Measurements from ENCODE around the gene LAMTOR3.

The LAMTOR3 gene

GRCh38 chr4:99859618-99860017 lies 34.6 kb downstream of the LAMTOR3 start:
- no peak for TF ChIP-seq CTCF (IDR thresholded peaks at IDR 0.05; ENCODE audit: extremely low read depth, insufficient read depth, missing control alignments)
- in situ Hi-C loops (cut with MboI; ENCODE audit: low pct_unique_long_range_greater_than_20kb, low sequenced_read_pairs, unreplicated experiment), result no loop called here
- DNase-seq (ENCODE audit: low spot score), result no peak

GRCh38 chr4:99857307-99857706 lies 36.9 kb downstream of the LAMTOR3 start:
- DNase-seq (ENCODE audit: low spot score), result no peak
- in situ Hi-C loops (cut with MboI; ENCODE audit: low pct_unique_long_range_greater_than_20kb, low sequenced_read_pairs, unreplicated experiment), result no loop called here
- TF ChIP-seq CTCF (IDR thresholded peaks at IDR 0.05; ENCODE audit: extremely low read depth, insufficient read depth, missing control alignments), result no peak

GRCh38 chr4:99856166-99856565 lies 38.1 kb downstream of the LAMTOR3 start:
- in situ Hi-C loops (cut with MboI; ENCODE audit: low pct_unique_long_range_greater_than_20kb, low sequenced_read_pairs, unreplicated experiment), result no loop called here
- DNase-seq (ENCODE audit: low spot score), result no peak
- TF ChIP-seq CTCF (IDR thresholded peaks at IDR 0.05; ENCODE audit: extremely low read depth, insufficient read depth, missing control alignments), result no peak

- in situ Hi-C loops (cut with MboI; ENCODE audit: low pct_unique_long_range_greater_than_20kb, low sequenced_read_pairs, unreplicated experiment), result no loop called here
Observed at GRCh38 chr4:99855678-99856077, 38.5 kb downstream of the LAMTOR3 start.

GRCh38 chr4:99853999-99854398 lies 40.2 kb downstream of the LAMTOR3 start:
- in situ Hi-C loops (cut with MboI; ENCODE audit: low pct_unique_long_range_greater_than_20kb, low sequenced_read_pairs, unreplicated experiment), result no loop called here
- DNase-seq (ENCODE audit: low spot score), result no peak
- no peak for TF ChIP-seq CTCF (IDR thresholded peaks at IDR 0.05; ENCODE audit: extremely low read depth, insufficient read depth, missing control alignments)

More at GRCh38 chr4:99855678-99856077, 38.5 kb downstream of the LAMTOR3 start:
- DNase-seq (ENCODE audit: low spot score), result no peak
- TF ChIP-seq CTCF (IDR thresholded peaks at IDR 0.05; ENCODE audit: extremely low read depth, insufficient read depth, missing control alignments), result no peak

GRCh38 chr4:99853190-99853589 lies 41.0 kb downstream of the LAMTOR3 start:
- in situ Hi-C loops (cut with MboI; ENCODE audit: low pct_unique_long_range_greater_than_20kb, low sequenced_read_pairs, unreplicated experiment), result no loop called here
- no peak for DNase-seq (ENCODE audit: low spot score)
- TF ChIP-seq CTCF (IDR thresholded peaks at IDR 0.05; ENCODE audit: extremely low read depth, insufficient read depth, missing control alignments), result no peak

- no peak for DNase-seq (ENCODE audit: low spot score)
- TF ChIP-seq CTCF (IDR thresholded peaks at IDR 0.05; ENCODE audit: extremely low read depth, insufficient read depth, missing control alignments), result no peak
- in situ Hi-C loops (cut with MboI; ENCODE audit: low pct_unique_long_range_greater_than_20kb, low sequenced_read_pairs, unreplicated experiment), result no loop called here
Observed at GRCh38 chr4:99852199-99852749, 42.0 kb downstream of the LAMTOR3 start.
